Mesothelial cell of epicardium (in vitro differentiated cells): ENCODE results near the gene ARHGAP6. TPM values are rescaled to one million over a fixed set of nuclear protein-coding genes. Genes with fewer than 3 reads are reported as not detected.

Experiments used
- DNase-seq, 2 experiments: peaks; one replicate each; pipeline ENCODE4 v3.0.0; 2021; ENCODE audit warnings: low spot score in 2 of 2; ENCODE audit not compliant: unreplicated experiment in 2 of 2
- H3K27ac Mint-ChIP-seq: 2 replicates; pipeline ENCODE4 v1.8.0; 2021; ENCODE audit warnings: mixed read lengths
- H3K27me3 Mint-ChIP-seq: 2 replicates; pipeline ENCODE4 v1.8.0; 2021; ENCODE audit warnings: low read depth, mixed read lengths
- H3K36me3 Mint-ChIP-seq: 2 replicates; pipeline ENCODE4 v1.8.0; 2021; ENCODE audit warnings: mixed read lengths
- H3K4me1 Mint-ChIP-seq: 2 replicates; pipeline ENCODE4 v1.8.0; 2021; ENCODE audit warnings: mixed read lengths
- H3K4me3 Mint-ChIP-seq: 2 replicates; pipeline ENCODE4 v1.8.0; 2021; ENCODE audit warnings: mild to moderate bottlenecking, moderate library complexity, mixed read lengths
- H3K9me3 Mint-ChIP-seq: 2 replicates; pipeline ENCODE4 v1.8.0; 2021; ENCODE audit warnings: mixed read lengths
- total RNA-seq: library from RNA; stranded (reverse); gene quantifications from 3 replicates; pipeline ENCODE4 v1.2.1, GENCODE V29; 2021
- TF ChIP-seq, protein P1 (sequence below): fragments of 200-600 bp; sonication (generic); IDR thresholded peaks from one replicate; pipeline ENCODE4 v1.5.0; 2021; ENCODE audit warnings: antibody characterized with exemption; ENCODE audit not compliant: unreplicated experiment

Gene ARHGAP6
- total RNA-seq, 1 donor from 2014 or later: 5.3 TPM

DNA sequence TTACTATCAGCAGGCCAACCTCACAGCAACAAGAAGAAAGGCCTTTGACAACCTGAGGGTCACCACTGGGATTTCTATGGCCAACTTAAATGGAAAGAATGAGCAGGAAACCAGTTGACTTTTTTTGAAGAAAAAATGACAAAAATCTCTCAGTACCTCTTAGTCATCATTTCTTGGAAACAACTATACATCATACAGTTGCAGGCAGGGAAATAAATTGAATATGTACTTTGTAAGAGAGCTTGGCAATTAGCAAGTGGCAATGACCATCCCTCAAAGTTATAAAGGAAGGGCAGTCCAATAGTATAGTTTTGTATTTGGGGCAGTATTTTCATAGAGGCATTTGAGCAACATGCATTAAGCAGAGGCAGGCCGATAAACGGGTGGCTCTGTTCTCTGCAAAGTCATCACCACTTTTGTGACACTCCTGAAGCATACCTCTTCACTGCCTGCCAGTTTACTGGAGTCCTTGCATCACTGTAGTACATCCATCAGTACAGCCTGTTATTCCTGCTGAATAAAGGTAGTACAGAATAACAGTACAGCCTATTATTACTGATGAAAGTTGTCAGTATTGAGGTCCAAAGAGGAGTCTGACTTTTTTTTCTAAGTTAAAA lies 455.8 kb downstream of the ARHGAP6 start:
- DNase-seq: no peak
- TF ChIP-seq, protein P1, sequence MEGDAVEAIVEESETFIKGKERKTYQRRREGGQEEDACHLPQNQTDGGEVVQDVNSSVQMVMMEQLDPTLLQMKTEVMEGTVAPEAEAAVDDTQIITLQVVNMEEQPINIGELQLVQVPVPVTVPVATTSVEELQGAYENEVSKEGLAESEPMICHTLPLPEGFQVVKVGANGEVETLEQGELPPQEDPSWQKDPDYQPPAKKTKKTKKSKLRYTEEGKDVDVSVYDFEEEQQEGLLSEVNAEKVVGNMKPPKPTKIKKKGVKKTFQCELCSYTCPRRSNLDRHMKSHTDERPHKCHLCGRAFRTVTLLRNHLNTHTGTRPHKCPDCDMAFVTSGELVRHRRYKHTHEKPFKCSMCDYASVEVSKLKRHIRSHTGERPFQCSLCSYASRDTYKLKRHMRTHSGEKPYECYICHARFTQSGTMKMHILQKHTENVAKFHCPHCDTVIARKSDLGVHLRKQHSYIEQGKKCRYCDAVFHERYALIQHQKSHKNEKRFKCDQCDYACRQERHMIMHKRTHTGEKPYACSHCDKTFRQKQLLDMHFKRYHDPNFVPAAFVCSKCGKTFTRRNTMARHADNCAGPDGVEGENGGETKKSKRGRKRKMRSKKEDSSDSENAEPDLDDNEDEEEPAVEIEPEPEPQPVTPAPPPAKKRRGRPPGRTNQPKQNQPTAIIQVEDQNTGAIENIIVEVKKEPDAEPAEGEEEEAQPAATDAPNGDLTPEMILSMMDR: no peak
- no peak overlapping the region for H3K27ac Mint-ChIP-seq
- no peaks in the 10 kb centered on the region for H3K27me3 Mint-ChIP-seq
- H3K9me3 Mint-ChIP-seq: peaks cover 19% of the 10 kb centered on the region
- no peak overlapping the region for H3K4me3 Mint-ChIP-seq
- H3K36me3 Mint-ChIP-seq: no peaks in the 10 kb centered on the region
- H3K4me1 Mint-ChIP-seq: peaks cover 13% of the 10 kb centered on the region

GRCh38 chrX:11206716-11207115 lies 459.0 kb downstream of the ARHGAP6 start:
- H3K27ac Mint-ChIP-seq: no peak overlapping the region
- peaks cover 32% of the 10 kb centered on the region for H3K9me3 Mint-ChIP-seq
- TF ChIP-seq, protein P1: no peak
- no peaks in the 10 kb centered on the region for H3K36me3 Mint-ChIP-seq
- no peak overlapping the region for H3K4me3 Mint-ChIP-seq
- no peak for DNase-seq
- peaks cover 13% of the 10 kb centered on the region for H3K4me1 Mint-ChIP-seq
- no peaks in the 10 kb centered on the region for H3K27me3 Mint-ChIP-seq

DNA sequence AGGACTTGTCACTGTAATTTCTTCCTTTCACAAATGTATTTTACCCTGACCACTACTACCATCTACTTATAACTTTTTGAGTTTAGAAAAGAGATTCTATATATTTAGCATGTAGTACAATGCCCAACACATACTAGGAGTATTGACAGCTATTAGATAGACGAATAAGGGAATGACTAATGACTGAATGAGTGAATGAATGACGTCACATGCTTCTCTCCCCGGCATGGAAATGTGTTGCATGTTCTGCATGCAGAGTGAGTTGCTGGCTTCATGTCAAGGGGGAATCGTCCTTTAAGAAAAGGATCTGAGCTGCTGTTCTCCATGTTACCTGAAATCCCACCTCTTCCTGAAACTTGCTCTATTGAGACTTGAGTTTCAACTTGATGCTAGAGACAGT lies 459.9 kb downstream of the ARHGAP6 start:
- Mint-ChIP-seq H3K4me3 (no peak overlapping the region), H3K27me3 (no peaks in the 10 kb centered on the region), H3K9me3 (peaks cover 37% of the 10 kb centered on the region), H3K4me1 (peaks cover 13% of the 10 kb centered on the region), H3K36me3 (no peaks in the 10 kb centered on the region), H3K27ac (no peak overlapping the region)
- DNase-seq: no peak
- TF ChIP-seq, protein P1: no peak

GRCh38 chrX:11197671-11198070 lies 468.0 kb downstream of the ARHGAP6 start:
- no peak overlapping the region for H3K27ac Mint-ChIP-seq
- TF ChIP-seq, protein P1: no peak
- peaks cover 43% of the 10 kb centered on the region for H3K9me3 Mint-ChIP-seq
- H3K4me3 Mint-ChIP-seq: no peak overlapping the region
- no peak for DNase-seq
- peaks cover 8% of the 10 kb centered on the region for H3K4me1 Mint-ChIP-seq
- H3K36me3 Mint-ChIP-seq: no peaks in the 10 kb centered on the region
- H3K27me3 Mint-ChIP-seq: no peaks in the 10 kb centered on the region

DNA sequence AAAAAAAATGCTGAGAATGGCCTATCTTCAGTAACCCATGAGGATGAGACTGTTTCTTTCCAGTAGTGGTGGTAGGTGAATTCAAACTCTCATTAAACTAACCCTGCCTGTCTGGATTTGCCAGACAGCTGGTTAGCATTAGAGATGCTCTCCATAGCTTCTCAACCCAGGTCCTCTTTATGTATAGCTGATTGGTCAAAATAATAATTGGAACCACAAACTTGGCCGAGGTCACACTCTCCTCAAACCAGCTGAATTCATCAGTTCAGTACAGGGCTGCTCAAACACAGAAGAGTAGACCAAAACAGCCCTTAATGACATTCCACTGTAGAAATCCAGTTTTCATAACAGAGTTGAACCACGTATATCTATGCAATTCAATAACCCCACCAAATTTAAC lies 469.2 kb downstream of the ARHGAP6 start:
- Mint-ChIP-seq H3K4me1 (peaks cover 8% of the 10 kb centered on the region), H3K4me3 (no peak overlapping the region), H3K9me3 (peaks cover 42% of the 10 kb centered on the region), H3K36me3 (no peaks in the 10 kb centered on the region), H3K27ac (no peak overlapping the region), H3K27me3 (no peaks in the 10 kb centered on the region)
- DNase-seq: no peak
- TF ChIP-seq, protein P1: no peak

- H3K4me1 Mint-ChIP-seq: peaks cover 23% of the 10 kb centered on the region
- TF ChIP-seq, protein P1: no peak
- no peaks in the 10 kb centered on the region for H3K36me3 Mint-ChIP-seq
- no peak overlapping the region for H3K4me3 Mint-ChIP-seq
- peaks cover 24% of the 10 kb centered on the region for H3K9me3 Mint-ChIP-seq
- H3K27ac Mint-ChIP-seq: no peak overlapping the region
- DNase-seq: no peak
- no peaks in the 10 kb centered on the region for H3K27me3 Mint-ChIP-seq
Observed at GRCh38 chrX:11193035-11193469, 472.7 kb downstream of the ARHGAP6 start.
